ENCODE results near the gene FCRL5. TPM values are rescaled to one million over a fixed set of nuclear protein-coding genes. Genes with fewer than 3 reads are reported as not detected.

FCRL5 gene
- total RNA-seq, 2 donors from 2014 or later, result 1.3 TPM; not detected in 1

- H3K27ac ChIP-seq, result no peak overlapping the region
- no peak for TF ChIP-seq CTCF (IDR thresholded peaks at IDR 0.05)
- no peak for TF ChIP-seq POLR2AphosphoS5 (IDR thresholded peaks at IDR 0.05)
- no peak for TF ChIP-seq POLR2A (IDR thresholded peaks at IDR 0.05)
- no peak for DNase-seq (ENCODE audit: low spot score)
- no peaks in the 10 kb centered on the region for H3K36me3 ChIP-seq
- H3K27me3 ChIP-seq (replicated peaks; ENCODE audit: insufficient read depth), result no peaks in the 10 kb centered on the region
- intact Hi-C loops (cut with DNase I), result no loop called here
- H3K4me3 ChIP-seq, result no peak overlapping the region
- H3K9me3 ChIP-seq, result no peaks in the 10 kb centered on the region
- WGBS, result 96% methylated on average over 3 of the region's 3 CpGs
- H3K4me1 ChIP-seq (replicated peaks), result no peaks in the 10 kb centered on the region
Observed at GRCh38 chr1:157485793-157486192, 66.5 kb downstream of the FCRL5 start.

GRCh38 chr1:157484573-157484972, 67.7 kb downstream of the FCRL5 start:
- Histone ChIP-seq H3K4me1 (replicated peaks) (no peaks in the 10 kb centered on the region), H3K9me3 (no peaks in the 10 kb centered on the region), H3K27ac (no peak overlapping the region), H3K4me3 (no peak overlapping the region), H3K36me3 (no peaks in the 10 kb centered on the region), H3K27me3 (replicated peaks; ENCODE audit: insufficient read depth) (no peaks in the 10 kb centered on the region)
- intact Hi-C loops (cut with DNase I), result no loop called here
- TF ChIP-seq CTCF (IDR thresholded peaks at IDR 0.05) (no peak), POLR2AphosphoS5 (IDR thresholded peaks at IDR 0.05) (no peak), POLR2A (IDR thresholded peaks at IDR 0.05) (no peak)
- no peak for DNase-seq (ENCODE audit: low spot score)

DNA sequence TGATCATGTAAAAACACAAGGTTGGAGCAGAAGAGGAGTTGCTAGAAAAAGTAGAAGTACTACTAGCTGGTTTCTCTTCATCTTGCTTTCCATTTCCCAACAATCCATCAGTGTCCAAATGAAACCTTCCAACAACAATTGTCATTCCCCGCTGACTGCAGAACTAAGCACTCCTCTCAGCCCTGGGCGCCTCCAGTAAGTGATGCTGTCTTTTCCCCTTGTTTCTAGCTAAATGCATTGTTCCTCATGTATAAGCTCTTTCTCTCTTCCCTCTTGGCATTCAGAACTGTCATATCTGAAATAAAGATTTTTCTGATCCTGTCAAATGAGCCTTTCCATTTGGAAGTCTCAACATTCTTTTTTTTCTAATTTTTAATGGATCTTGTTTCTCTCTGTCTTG, 68.7 kb downstream of the FCRL5 start:
- Histone ChIP-seq H3K4me1 (replicated peaks) (no peaks in the 10 kb centered on the region), H3K27me3 (replicated peaks; ENCODE audit: insufficient read depth) (no peaks in the 10 kb centered on the region), H3K27ac (no peak overlapping the region), H3K4me3 (no peak overlapping the region), H3K9me3 (no peaks in the 10 kb centered on the region), H3K36me3 (no peaks in the 10 kb centered on the region)
- no peak for TF ChIP-seq POLR2A (IDR thresholded peaks at IDR 0.05)
- TF ChIP-seq CTCF (IDR thresholded peaks at IDR 0.05), result no peak
- TF ChIP-seq POLR2AphosphoS5 (IDR thresholded peaks at IDR 0.05), result no peak
- 93% methylated on average over 2 of the region's 2 CpGs for WGBS
- DNase-seq (ENCODE audit: low spot score), result no peak
- intact Hi-C loops (cut with DNase I), result no loop called here

- no peaks in the 10 kb centered on the region for H3K9me3 ChIP-seq
- H3K27ac ChIP-seq, result no peak overlapping the region
- no peak overlapping the region for H3K4me3 ChIP-seq
- 76% methylated on average over 2 of the region's 2 CpGs for WGBS
- DNase-seq (ENCODE audit: low spot score), result no peak
- TF ChIP-seq POLR2AphosphoS5 (IDR thresholded peaks at IDR 0.05) (no peak), POLR2A (IDR thresholded peaks at IDR 0.05) (no peak), CTCF (IDR thresholded peaks at IDR 0.05) (no peak)
- intact Hi-C loops (cut with DNase I), result no loop called here
- no peaks in the 10 kb centered on the region for H3K4me1 ChIP-seq (replicated peaks)
- no peaks in the 10 kb centered on the region for H3K36me3 ChIP-seq
- H3K27me3 ChIP-seq (replicated peaks; ENCODE audit: insufficient read depth), result no peaks in the 10 kb centered on the region
Observed at GRCh38 chr1:157482717-157483116, 69.6 kb downstream of the FCRL5 start.

- Histone ChIP-seq H3K27me3 (replicated peaks; ENCODE audit: insufficient read depth) (no peaks in the 10 kb centered on the region), H3K36me3 (no peaks in the 10 kb centered on the region), H3K4me3 (no peak overlapping the region), H3K4me1 (replicated peaks) (no peaks in the 10 kb centered on the region), H3K9me3 (no peaks in the 10 kb centered on the region), H3K27ac (no peak overlapping the region)
- no peak for TF ChIP-seq CTCF (IDR thresholded peaks at IDR 0.05)
- TF ChIP-seq POLR2AphosphoS5 (IDR thresholded peaks at IDR 0.05), result no peak
- TF ChIP-seq POLR2A (IDR thresholded peaks at IDR 0.05), result no peak
- DNase-seq (ENCODE audit: low spot score), result no peak
- intact Hi-C loops (cut with DNase I), result no loop called here
Observed at GRCh38 chr1:157482174-157482573, 70.1 kb downstream of the FCRL5 start.
